Mesenchymal stem cell (in vitro differentiated cells and primary cell): Measurements from ENCODE around the gene VPS35L.

Source experiments
- DNase-seq: peaks from one replicate; pipeline ENCODE4 v3.0.0-alpha.2; 2013
- H2AFZ ChIP-seq: one replicate; pipeline ENCODE4 v1.6.1; 2013; ENCODE audit warnings: low read depth, mild to moderate bottlenecking, control low read depth, inconsistent platforms, low read length, moderate library complexity
- H2AK5ac ChIP-seq: 2 replicates; pipeline ENCODE4 v1.6.1; 2013; ENCODE audit warnings: low read length, moderate library complexity, mild to moderate bottlenecking, inconsistent platforms; ENCODE audit not compliant: severe bottlenecking
- H2BK120ac ChIP-seq: one replicate; pipeline ENCODE4 v1.6.1; 2013; ENCODE audit warnings: low read depth, mild to moderate bottlenecking, inconsistent platforms, low read length, moderate library complexity
- H2BK12ac ChIP-seq, 2 experiments: one replicate each; pipeline ENCODE4 v1.6.1; 2013; ENCODE audit warnings: inconsistent platforms in 2 of 2, low read length in 2 of 2, mild to moderate bottlenecking in 2 of 2, moderate library complexity in 2 of 2, control low read depth in 1 of 2
- H2BK15ac ChIP-seq: one replicate; pipeline ENCODE4 v1.6.1; 2013; ENCODE audit warnings: mild to moderate bottlenecking, low read depth, inconsistent platforms; ENCODE audit not compliant: poor library complexity, severe bottlenecking
- H2BK5ac ChIP-seq: 2 replicates; pipeline ENCODE4 v1.6.1; 2013; ENCODE audit warnings: low read depth, mild to moderate bottlenecking, low read length, control low read depth, inconsistent platforms; ENCODE audit not compliant: poor library complexity, severe bottlenecking
- H3K14ac ChIP-seq, 2 experiments: one replicate each; pipeline ENCODE4 v1.6.1; 2013; ENCODE audit warnings: inconsistent platforms in 2 of 2, low read length in 2 of 2, control low read depth in 1 of 2, mild to moderate bottlenecking in 1 of 2, moderate library complexity in 1 of 2
- H3K18ac ChIP-seq, 2 experiments: one replicate each; pipeline ENCODE4 v1.6.1; 2013; ENCODE audit warnings: inconsistent platforms in 2 of 2, low read length in 2 of 2, control low read depth in 1 of 2, low read depth in 1 of 2, mild to moderate bottlenecking in 1 of 2
- H3K23ac ChIP-seq, 2 experiments: one replicate each; pipeline ENCODE4 v1.6.1; 2013; ENCODE audit warnings: inconsistent platforms in 2 of 2, low read length in 2 of 2, mild to moderate bottlenecking in 2 of 2, moderate library complexity in 2 of 2, control low read depth in 1 of 2
- H3K27ac ChIP-seq: 2 replicates; pipeline ENCODE4 v1.5.1; 2013; ENCODE audit warnings: mild to moderate bottlenecking, moderate library complexity, low read length, control low read depth, inconsistent platforms; ENCODE audit not compliant: poor library complexity, severe bottlenecking
- H3K27me3 ChIP-seq, 2 experiments: 2 replicates each; pipeline versions ENCODE4 v1.6.1 to v1.7.0; 2013; ENCODE audit warnings: low read length in 2 of 2, mild to moderate bottlenecking in 2 of 2, moderate library complexity in 2 of 2, control low read depth in 1 of 2, inconsistent platforms in 1 of 2; ENCODE audit not compliant: control insufficient read depth in 1 of 2, insufficient read depth in 1 of 2
- H3K36me3 ChIP-seq, 2 experiments: 2 replicates each; pipeline versions ENCODE4 v1.6.1 to v1.7.0; 2013; ENCODE audit warnings: low read length in 2 of 2, control low read depth in 1 of 2, inconsistent platforms in 1 of 2, low read depth in 1 of 2, mild to moderate bottlenecking in 1 of 2; ENCODE audit not compliant: insufficient read depth in 2 of 2, control insufficient read depth in 1 of 2
- H3K4ac ChIP-seq, 2 experiments: one replicate each; pipeline ENCODE4 v1.6.1; 2013; ENCODE audit warnings: inconsistent platforms in 2 of 2, low read length in 2 of 2, mild to moderate bottlenecking in 2 of 2, moderate library complexity in 2 of 2, control low read depth in 1 of 2, low read depth in 1 of 2
- H3K4me1 ChIP-seq: 2 replicates; pipeline ENCODE4 v1.6.1; 2013; ENCODE audit warnings: low read depth, low read length, control low read depth; ENCODE audit not compliant: control insufficient read depth, insufficient read depth
- H3K4me2 ChIP-seq: 2 replicates; pipeline ENCODE4 v1.6.1; 2013; ENCODE audit warnings: low read length, mild to moderate bottlenecking, inconsistent platforms; ENCODE audit not compliant: poor library complexity, severe bottlenecking
- H3K4me3 ChIP-seq, 2 experiments: 2 replicates each; pipeline versions ENCODE4 v1.5.1 to v1.7.0; 2013; ENCODE audit warnings: low read length in 2 of 2, mild to moderate bottlenecking in 2 of 2, control low read depth in 1 of 2, low read depth in 1 of 2; ENCODE audit not compliant: insufficient read depth in 1 of 2
- H3K79me1 ChIP-seq: replicated peaks from 2 replicates; pipeline ENCODE4 v1.6.1; 2013; ENCODE audit warnings: mild to moderate bottlenecking, control low read depth, low read length, inconsistent platforms; ENCODE audit not compliant: poor library complexity, severe bottlenecking
- H3K9ac ChIP-seq: 2 replicates; pipeline ENCODE4 v1.7.0; 2013; ENCODE audit warnings: mild to moderate bottlenecking, low read length, moderate library complexity
- H3K9me3 ChIP-seq: 2 replicates; pipeline ENCODE4 v1.7.0; 2013; ENCODE audit warnings: mild to moderate bottlenecking, low read length; ENCODE audit not compliant: control insufficient read depth
- H4K8ac ChIP-seq: one replicate; pipeline ENCODE4 v1.6.1; 2013; ENCODE audit warnings: inconsistent platforms, mild to moderate bottlenecking, low read length, moderate library complexity
- H4K91ac ChIP-seq: one replicate; pipeline ENCODE4 v1.6.1; 2013; ENCODE audit warnings: mild to moderate bottlenecking, low read length, inconsistent platforms
- WGBS: methylation state at CpG from one replicate; pipeline ENCODE4 v1.1.7; 2013; ENCODE audit warnings: mixed read lengths; 5-methylcytosine and 5-hydroxymethylcytosine counted together

VPS35L gene

GRCh38 chr16:19704321-19705145, 149.0 kb downstream of the VPS35L start:
- H3K4me1 ChIP-seq: peaks cover 19% of the 10 kb centered on the region
- H2BK12ac ChIP-seq: peak overlapping the region; percentile 91
- 24% methylated on average over 18 of the region's 18 CpGs for WGBS
- peak overlapping the region; percentile 83 to 94 for H3K18ac ChIP-seq
- H2AK5ac ChIP-seq: no peak overlapping the region
- H3K9ac ChIP-seq: peak overlapping the region; percentile 56
- H2BK120ac ChIP-seq: peak overlapping the region; percentile 86
- H4K8ac ChIP-seq: peak overlapping the region; percentile 89
- H3K79me1 ChIP-seq: peaks cover 42% of the 10 kb centered on the region
- peak overlapping the region; percentile 97 for H4K91ac ChIP-seq
- H2BK5ac ChIP-seq: no peak overlapping the region
- peak; percentile 94 for DNase-seq
- H3K14ac ChIP-seq: peak overlapping the region in 1 of 2 experiments; percentile 58
- peak overlapping the region; percentile 19 to 82 for H3K4ac ChIP-seq
- no peak overlapping the region for H3K4me2 ChIP-seq
- peaks cover 61 to 66% of the 10 kb centered on the region in 2 experiments for H3K36me3 ChIP-seq
- no peaks in the 10 kb centered on the region for H3K27me3 ChIP-seq
- H2BK15ac ChIP-seq: no peak overlapping the region
- no peak overlapping the region for H3K4me3 ChIP-seq
- no peaks in the 10 kb centered on the region for H3K9me3 ChIP-seq
- H2AFZ ChIP-seq: no peak overlapping the region
- peak overlapping the region in 1 of 2 experiments; percentile 51 for H3K23ac ChIP-seq
- H3K27ac ChIP-seq: no peak overlapping the region

- H3K9ac ChIP-seq: peak overlapping the region; percentile 56
- no peak overlapping the region for H3K4me2 ChIP-seq
- H3K23ac ChIP-seq: no peak overlapping the region
- H2BK120ac ChIP-seq: peak overlapping the region; percentile 12
- H3K79me1 ChIP-seq: peaks cover 48% of the 10 kb centered on the region
- peaks cover 64 to 71% of the 10 kb centered on the region in 2 experiments for H3K36me3 ChIP-seq
- H2BK15ac ChIP-seq: no peak overlapping the region
- H3K14ac ChIP-seq: no peak overlapping the region
- H2BK5ac ChIP-seq: no peak overlapping the region
- DNase-seq: no peak
- no peak overlapping the region for H2AFZ ChIP-seq
- peak overlapping the region; percentile 89 for H4K91ac ChIP-seq
- H3K27ac ChIP-seq: no peak overlapping the region
- peak overlapping the region; percentile 13 to 91 for H2BK12ac ChIP-seq
- H3K4me1 ChIP-seq: peaks cover 16% of the 10 kb centered on the region
- H3K27me3 ChIP-seq: no peaks in the 10 kb centered on the region
- H3K4me3 ChIP-seq: no peak overlapping the region
- peak overlapping the region; percentile 1 to 19 for H3K4ac ChIP-seq
- 98% methylated on average over 8 of the region's 8 CpGs for WGBS
- peak overlapping the region; percentile 42 to 83 for H3K18ac ChIP-seq
- peak overlapping the region; percentile 89 for H4K8ac ChIP-seq
- H3K9me3 ChIP-seq: no peaks in the 10 kb centered on the region
- no peak overlapping the region for H2AK5ac ChIP-seq
Observed at GRCh38 chr16:19705146-19705501, 149.6 kb downstream of the VPS35L start.

- no peak overlapping the region for H3K4me3 ChIP-seq
- no peak overlapping the region for H3K14ac ChIP-seq
- H3K4ac ChIP-seq: no peak overlapping the region
- H3K4me2 ChIP-seq: no peak overlapping the region
- H4K8ac ChIP-seq: no peak overlapping the region
- H3K9me3 ChIP-seq: no peaks in the 10 kb centered on the region
- H2AK5ac ChIP-seq: no peak overlapping the region
- H2BK12ac ChIP-seq: peak overlapping the region in 1 of 2 experiments; percentile 21
- H3K9ac ChIP-seq: no peak overlapping the region
- peak overlapping the region; percentile 84 for H2BK15ac ChIP-seq
- no peak overlapping the region for H3K27ac ChIP-seq
- H4K91ac ChIP-seq: peak overlapping the region; percentile 52
- no peaks in the 10 kb centered on the region for H3K27me3 ChIP-seq
- H2AFZ ChIP-seq: no peak overlapping the region
- H2BK5ac ChIP-seq: no peak overlapping the region
- peaks cover 68 to 76% of the 10 kb centered on the region in 2 experiments for H3K36me3 ChIP-seq
- 99% methylated on average over 4 of the region's 5 CpGs for WGBS
- DNase-seq: peak; percentile 18
- H3K4me1 ChIP-seq: peaks cover 16% of the 10 kb centered on the region
- H3K23ac ChIP-seq: no peak overlapping the region
- H2BK120ac ChIP-seq: no peak overlapping the region
- peak overlapping the region in 1 of 2 experiments; percentile 37 for H3K18ac ChIP-seq
- H3K79me1 ChIP-seq: peaks cover 51% of the 10 kb centered on the region
Observed at GRCh38 chr16:19705843-19706242, 150.3 kb downstream of the VPS35L start.

- no peak overlapping the region for H3K4me2 ChIP-seq
- no peak overlapping the region for H3K14ac ChIP-seq
- no peak overlapping the region for H2AK5ac ChIP-seq
- no peak overlapping the region for H2BK120ac ChIP-seq
- H3K9ac ChIP-seq: no peak overlapping the region
- DNase-seq: no peak
- H3K36me3 ChIP-seq: peaks cover 77 to 79% of the 10 kb centered on the region in 2 experiments
- H3K4ac ChIP-seq: no peak overlapping the region
- peaks cover 61% of the 10 kb centered on the region for H3K79me1 ChIP-seq
- peak overlapping the region; percentile 9 to 75 for H2BK12ac ChIP-seq
- no peaks in the 10 kb centered on the region for H3K27me3 ChIP-seq
- H2BK15ac ChIP-seq: peak overlapping the region; percentile 26
- H2BK5ac ChIP-seq: no peak overlapping the region
- H3K23ac ChIP-seq: no peak overlapping the region
- peaks cover 23% of the 10 kb centered on the region for H3K4me1 ChIP-seq
- over 99% methylated on average over 15 of the region's 15 CpGs for WGBS
- no peak overlapping the region for H4K8ac ChIP-seq
- H2AFZ ChIP-seq: no peak overlapping the region
- no peak overlapping the region for H3K27ac ChIP-seq
- no peak overlapping the region for H3K18ac ChIP-seq
- no peaks in the 10 kb centered on the region for H3K9me3 ChIP-seq
- H4K91ac ChIP-seq: no peak overlapping the region
- H3K4me3 ChIP-seq: no peak overlapping the region
Observed at GRCh38 chr16:19706846-19707245, 151.3 kb downstream of the VPS35L start.
